Spleen (tissue), 7 donors: Measurements from ENCODE around the gene BARX1.

Source experiments
- POLR2A ChIP-seq, 3 donors: fragments of 450-650 bp; IDR thresholded peaks; one replicate each; pipeline ENCODE4 v1.5.1; 2017; ENCODE audit warnings: antibody characterized with exemption in 3 of 3, mild to moderate bottlenecking in 1 of 3
- POLR2AphosphoS5 ChIP-seq, 3 donors: sonication (generic); formaldehyde crosslinking; IDR thresholded peaks; one replicate each; pipeline ENCODE4 v1.5.1; 2017; ENCODE audit warnings: antibody characterized with exemption in 3 of 3
- TF ChIP-seq, protein P1 (sequence below), 11 experiments: fragments of 200-600 bp in 7 of 11; fragments of 450-650 bp in 4 of 11; sonication (generic) in 4 of 11; IDR thresholded peaks in 8 of 11; conservative IDR thresholded peaks in 3 of 11; 1 replicate in 7 of 11; 2 replicates in 4 of 11; pipeline versions ENCODE4 v1.4.0 to v1.8.0; 2016 to 2021; ENCODE audit warnings: antibody characterized with exemption in 11 of 11, inconsistent platforms in 4 of 11, mild to moderate bottlenecking in 1 of 11
- donor health status: DM: no; HTN: no; CAD: no; lungs with moderate emphysema.
- donor health status: DM: no; HTN: no; CAD: no.
- donor health status: DM: no; HTN: no; CAD: no.

DNA sequence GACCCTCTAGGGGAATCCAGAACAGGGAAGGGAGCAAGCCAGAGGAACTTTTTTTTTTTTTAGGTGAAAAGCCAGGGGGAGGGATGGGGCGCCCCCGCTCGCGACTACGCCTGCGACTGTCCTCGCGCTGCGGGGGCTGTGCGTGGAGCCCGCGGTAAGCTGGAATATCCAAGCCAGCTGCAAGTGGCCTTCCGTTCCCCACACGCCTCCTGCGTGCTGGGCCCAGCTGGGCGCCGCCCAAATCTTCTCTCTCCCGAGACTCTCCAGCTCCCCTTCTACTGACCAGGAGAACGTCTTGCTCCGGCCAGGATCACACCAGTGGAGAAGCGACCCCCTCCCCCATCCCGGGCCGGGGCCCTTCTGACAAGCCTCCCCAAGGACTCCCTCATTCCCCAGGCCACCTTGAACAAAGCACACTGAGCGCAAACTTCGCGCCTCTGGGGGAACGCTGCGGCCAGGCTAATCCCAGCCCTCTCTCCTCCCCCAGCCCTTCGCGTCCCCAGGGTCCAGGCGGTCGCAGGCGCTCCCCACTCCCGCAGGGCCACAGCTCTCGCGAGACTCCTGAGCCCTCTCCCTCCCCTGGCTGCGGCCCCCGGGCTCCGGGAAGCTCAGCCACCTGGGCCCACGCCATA, 6.6 kb downstream of the BARX1 start:
- TF ChIP-seq, protein P1, sequence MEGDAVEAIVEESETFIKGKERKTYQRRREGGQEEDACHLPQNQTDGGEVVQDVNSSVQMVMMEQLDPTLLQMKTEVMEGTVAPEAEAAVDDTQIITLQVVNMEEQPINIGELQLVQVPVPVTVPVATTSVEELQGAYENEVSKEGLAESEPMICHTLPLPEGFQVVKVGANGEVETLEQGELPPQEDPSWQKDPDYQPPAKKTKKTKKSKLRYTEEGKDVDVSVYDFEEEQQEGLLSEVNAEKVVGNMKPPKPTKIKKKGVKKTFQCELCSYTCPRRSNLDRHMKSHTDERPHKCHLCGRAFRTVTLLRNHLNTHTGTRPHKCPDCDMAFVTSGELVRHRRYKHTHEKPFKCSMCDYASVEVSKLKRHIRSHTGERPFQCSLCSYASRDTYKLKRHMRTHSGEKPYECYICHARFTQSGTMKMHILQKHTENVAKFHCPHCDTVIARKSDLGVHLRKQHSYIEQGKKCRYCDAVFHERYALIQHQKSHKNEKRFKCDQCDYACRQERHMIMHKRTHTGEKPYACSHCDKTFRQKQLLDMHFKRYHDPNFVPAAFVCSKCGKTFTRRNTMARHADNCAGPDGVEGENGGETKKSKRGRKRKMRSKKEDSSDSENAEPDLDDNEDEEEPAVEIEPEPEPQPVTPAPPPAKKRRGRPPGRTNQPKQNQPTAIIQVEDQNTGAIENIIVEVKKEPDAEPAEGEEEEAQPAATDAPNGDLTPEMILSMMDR (IDR thresholded peaks at IDR 0.05 in 8 of 11, conservative IDR thresholded peaks at IDR 0.05 in 3 of 11): no peak
- TF ChIP-seq POLR2A (IDR thresholded peaks at IDR 0.05) (no peak), POLR2AphosphoS5 (IDR thresholded peaks at IDR 0.05) (no peak)
